Stimulated activated CD8-positive, alpha-beta memory T cell treated with anti-CD3 and anti-CD28 coated beads, Interleukin-7, amount 100 ng/mL, for 48 hours (primary cell): ENCODE measurements around the gene SMC1B.
"Not testable (repeated sequence)": the region's sequence is repeated elsewhere in the genome, so short reads cannot be mapped to it uniquely, and the experiment has no call there.

Experiments
- DNase-seq, 2 donors: peaks; one replicate each; pipeline ENCODE4 v3.0.0-alpha.2; 2020; ENCODE audit warnings: low read depth in 1 of 2; ENCODE audit errors: extremely low read depth in 1 of 2

SMC1B gene

GRCh38 chr22:45305456-45306075 lies 107.8 kb downstream of the SMC1B start:
- no peak for DNase-seq

DNA sequence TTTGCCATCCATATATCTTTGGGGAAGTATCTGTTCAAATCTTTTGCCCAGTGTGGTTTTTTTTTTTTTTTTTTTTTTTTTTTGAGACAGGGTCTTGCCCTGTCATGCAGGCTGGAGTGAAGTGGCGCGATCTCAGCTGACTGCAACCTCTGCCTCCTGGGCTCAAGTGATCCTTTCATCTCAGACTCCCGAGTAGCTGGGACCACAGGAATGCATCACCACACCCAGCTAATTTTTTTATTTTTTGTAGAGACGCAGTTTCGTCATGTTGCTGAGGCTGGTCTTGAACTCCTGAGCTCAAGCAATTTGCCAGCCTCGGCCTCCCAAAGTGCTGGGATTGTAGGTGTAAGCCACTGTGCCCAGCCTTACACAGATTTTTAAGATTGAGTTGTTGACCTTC lies 108.4 kb downstream of the SMC1B start:
- no peak for DNase-seq

- DNase-seq = no peak
Measured at GRCh38 chr22:45303181-45303580, 110.2 kb downstream of the SMC1B start.

DNA sequence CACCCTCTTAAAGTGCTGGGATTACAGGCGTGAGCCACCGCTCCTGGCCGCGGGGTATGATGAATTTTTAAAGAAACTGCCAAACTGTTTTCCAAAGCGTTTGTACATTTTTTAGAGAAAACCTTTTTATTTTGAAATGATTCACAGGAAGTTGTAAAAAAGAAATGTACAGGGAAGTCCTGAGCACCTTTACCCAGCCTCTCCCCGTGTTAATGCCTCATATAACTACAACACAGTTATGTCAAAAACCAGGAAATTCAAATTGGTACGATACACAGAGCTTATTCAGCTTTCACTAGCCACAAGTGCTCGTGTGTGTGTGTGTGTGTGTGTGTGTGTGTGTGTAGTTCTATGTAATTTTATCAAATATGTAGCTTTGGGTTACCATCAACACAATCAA lies 110.6 kb downstream of the SMC1B start:
- DNase-seq = no peak

GRCh38 chr22:45298934-45299505 lies 114.4 kb downstream of the SMC1B start:
- DNase-seq = no peak

DNA sequence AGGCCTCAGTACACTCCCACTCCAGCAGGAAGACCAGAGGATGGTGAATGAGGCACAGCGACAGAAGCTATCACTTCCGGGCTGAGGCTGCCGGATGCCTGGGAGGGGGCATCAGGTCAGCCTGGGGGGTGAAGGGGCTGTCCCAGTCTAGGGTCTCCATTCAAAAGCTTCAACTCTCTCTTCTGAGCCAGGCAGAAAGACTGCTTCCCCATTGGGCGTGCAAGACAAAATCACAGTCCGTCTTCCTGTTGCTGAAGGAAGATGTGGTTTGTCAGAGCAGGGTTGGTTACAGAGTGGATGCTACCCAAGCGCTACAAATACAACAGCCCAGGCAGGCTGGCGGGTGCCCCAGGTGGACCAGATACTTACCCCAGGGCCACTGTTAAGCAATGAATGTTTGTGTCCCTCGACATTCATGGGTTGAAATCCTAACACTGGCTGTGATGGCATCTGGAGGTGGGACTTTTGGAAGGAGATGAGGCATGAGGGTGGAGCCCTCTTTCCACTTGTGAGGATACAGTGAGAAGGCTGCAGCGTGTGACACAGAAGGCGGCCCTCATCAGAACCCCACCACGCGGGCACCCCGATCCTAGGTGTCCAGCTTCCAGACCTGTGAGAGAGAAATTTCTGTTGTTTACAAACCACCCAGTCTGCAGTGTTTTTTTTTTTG lies 116.6 kb downstream of the SMC1B start:
- DNase-seq = no peak

- no peak for DNase-seq
Measured at GRCh38 chr22:45295492-45295891, 117.9 kb downstream of the SMC1B start.

DNA sequence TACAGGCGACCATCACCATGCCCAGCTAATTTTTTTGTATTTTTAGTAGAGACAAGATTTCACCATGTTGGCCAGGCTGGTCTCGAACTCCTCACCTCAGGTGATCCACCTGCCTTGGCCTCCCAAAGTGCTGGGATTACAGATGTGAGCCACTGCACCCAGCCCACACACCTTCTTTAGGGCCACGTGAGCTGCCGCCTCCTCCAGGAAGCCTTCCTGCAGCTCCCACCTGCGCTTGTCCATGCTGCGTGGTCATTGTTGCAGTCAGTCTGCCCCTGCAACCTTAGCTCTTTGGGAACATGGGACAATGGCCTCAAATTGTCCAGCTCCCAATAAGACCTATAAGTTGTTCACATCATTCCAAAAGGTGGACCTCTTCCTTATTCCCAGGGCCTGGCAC lies 118.4 kb downstream of the SMC1B start:
- DNase-seq = not testable (repeated sequence)
